ENCODE data around the gene NKX1-2.
A peak's percentile ranks its signal among the peaks of the same experiment; 100 is the strongest.

Gene NKX1-2

GRCh38 chr10:124450012-124450782, at the start of gene NKX1-2:
TSS of gene NKX1-2 (minus strand) at chr10:124450035. CDS start at chr10:124449943, 92 bp downstream.
- DNase-seq = no peak

- DNase-seq = peak; percentile 48
Measured at GRCh38 chr10:124498056-124498455, 48.2 kb upstream of the NKX1-2 start.

- no peak for DNase-seq
Measured at GRCh38 chr10:124497196-124497881, 47.5 kb upstream of the NKX1-2 start.

- no peak for DNase-seq
Measured at GRCh38 chr10:124496620-124497019, 46.8 kb upstream of the NKX1-2 start.

GRCh38 chr10:124496150-124496549, 46.3 kb upstream of the NKX1-2 start:
- no peak for DNase-seq

- no peak for DNase-seq
Measured at GRCh38 chr10:124495725-124496124, 45.9 kb upstream of the NKX1-2 start.

GRCh38 chr10:124495162-124495561, 45.3 kb upstream of the NKX1-2 start:
- no peak for DNase-seq

GRCh38 chr10:124494046-124494807, 44.4 kb upstream of the NKX1-2 start:
- no peak for DNase-seq

GRCh38 chr10:124493214-124493882, 43.5 kb upstream of the NKX1-2 start:
- DNase-seq = no peak

GRCh38 chr10:124492266-124492665, 42.4 kb upstream of the NKX1-2 start:
- DNase-seq = no peak

- no peak for DNase-seq
Measured at GRCh38 chr10:124491105-124491504, 41.3 kb upstream of the NKX1-2 start.

GRCh38 chr10:124486635-124487034, 36.8 kb upstream of the NKX1-2 start:
- no peak for DNase-seq

GRCh38 chr10:124484661-124485060, 34.8 kb upstream of the NKX1-2 start:
- no peak for DNase-seq

- DNase-seq = no peak
Measured at GRCh38 chr10:124484031-124484430, 34.2 kb upstream of the NKX1-2 start.

- no peak for DNase-seq
Measured at GRCh38 chr10:124482876-124483275, 33.0 kb upstream of the NKX1-2 start.

- DNase-seq = no peak
Measured at GRCh38 chr10:124482236-124482800, 32.5 kb upstream of the NKX1-2 start.

GRCh38 chr10:124481717-124482116, 31.9 kb upstream of the NKX1-2 start:
- DNase-seq = no peak

- DNase-seq = no peak
Measured at GRCh38 chr10:124480860-124481259, 31.0 kb upstream of the NKX1-2 start.

- DNase-seq = no peak
Measured at GRCh38 chr10:124478515-124478914, 28.7 kb upstream of the NKX1-2 start.

- no peak for DNase-seq
Measured at GRCh38 chr10:124477614-124478363, 28.0 kb upstream of the NKX1-2 start.

- DNase-seq = no peak
Measured at GRCh38 chr10:124476043-124476725, 26.3 kb upstream of the NKX1-2 start.
